Breast epithelium (tissue), 3 donors: ENCODE data around the gene LNX1.

Experiments
- CTCF ChIP-seq, 3 donors: fragments of 450-650 bp; IDR thresholded peaks; one replicate each; pipeline ENCODE4 v1.5.1; 2016 to 2017; ENCODE audit warnings: antibody characterized with exemption in 3 of 3, mild to moderate bottlenecking in 3 of 3, moderate library complexity in 3 of 3
- POLR2A ChIP-seq: fragments of 450-650 bp; IDR thresholded peaks from one replicate; pipeline ENCODE4 v1.6.1; 2016; ENCODE audit warnings: antibody characterized with exemption, mild to moderate bottlenecking, moderate library complexity

GRCh38 chr4:53618321-53618720 is 27.0 kb upstream of the LNX1 start:
- TF ChIP-seq CTCF (IDR thresholded peaks at IDR 0.05) = no peak
- no peak for TF ChIP-seq POLR2A
